GM12878 (cell line): Measurements from ENCODE around the gene ING5.

Source experiments
- POLR2AphosphoS5 ChIP-seq: IDR thresholded peaks from 2 replicates; pipeline ENCODE4 v1.6.1; 2011; ENCODE audit warnings: mild to moderate bottlenecking, low read length, inconsistent platforms
- SMARCA5 ChIP-seq: fragments of 450-650 bp; IDR thresholded peaks from 2 replicates; pipeline ENCODE4 v1.6.1; 2017; ENCODE audit warnings: mild to moderate bottlenecking
- SUZ12 ChIP-seq: fragments of 200-600 bp; sonication (generic); IDR thresholded peaks from one replicate; pipeline ENCODE4 v1.6.1; 2018; ENCODE audit warnings: antibody characterized with exemption, mild to moderate bottlenecking; ENCODE audit not compliant: unreplicated experiment
- TF ChIP-seq, protein P1 (sequence below), 3 experiments: IDR thresholded peaks in 2 of 3; conservative IDR thresholded peaks in 1 of 3; 2 replicates each; pipeline ENCODE4 v1.5.1; 2011; ENCODE audit warnings: low read depth in 3 of 3, low read length in 3 of 3, mild to moderate bottlenecking in 3 of 3, control low read depth in 2 of 3, moderate library complexity in 2 of 3, inconsistent platforms in 1 of 3, mixed read lengths in 1 of 3; ENCODE audit not compliant: control insufficient read depth in 2 of 3, insufficient read depth in 1 of 3; ENCODE audit errors: extremely low read depth in 1 of 3

DNA sequence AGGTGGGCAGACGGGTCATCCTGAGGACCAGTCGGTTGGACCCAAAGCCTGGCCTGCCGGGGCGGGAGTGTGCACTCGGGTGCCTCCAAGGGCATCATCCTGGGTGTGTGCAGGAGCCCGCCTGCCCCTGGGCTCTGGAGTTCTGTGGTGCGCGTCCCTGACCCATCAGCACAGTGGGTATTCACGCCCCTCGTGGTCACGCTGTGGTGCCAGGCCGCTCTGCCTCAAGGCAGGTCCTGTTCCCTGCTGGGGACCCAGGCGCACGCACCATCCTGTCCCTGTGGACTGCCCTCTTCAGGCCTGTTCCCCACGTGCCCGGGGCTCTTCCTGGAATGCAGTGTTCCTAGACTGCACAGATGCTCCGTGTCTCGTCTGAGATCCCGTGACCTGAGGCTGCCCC, 18.3 kb downstream of the ING5 start:
- TF ChIP-seq, protein P1, sequence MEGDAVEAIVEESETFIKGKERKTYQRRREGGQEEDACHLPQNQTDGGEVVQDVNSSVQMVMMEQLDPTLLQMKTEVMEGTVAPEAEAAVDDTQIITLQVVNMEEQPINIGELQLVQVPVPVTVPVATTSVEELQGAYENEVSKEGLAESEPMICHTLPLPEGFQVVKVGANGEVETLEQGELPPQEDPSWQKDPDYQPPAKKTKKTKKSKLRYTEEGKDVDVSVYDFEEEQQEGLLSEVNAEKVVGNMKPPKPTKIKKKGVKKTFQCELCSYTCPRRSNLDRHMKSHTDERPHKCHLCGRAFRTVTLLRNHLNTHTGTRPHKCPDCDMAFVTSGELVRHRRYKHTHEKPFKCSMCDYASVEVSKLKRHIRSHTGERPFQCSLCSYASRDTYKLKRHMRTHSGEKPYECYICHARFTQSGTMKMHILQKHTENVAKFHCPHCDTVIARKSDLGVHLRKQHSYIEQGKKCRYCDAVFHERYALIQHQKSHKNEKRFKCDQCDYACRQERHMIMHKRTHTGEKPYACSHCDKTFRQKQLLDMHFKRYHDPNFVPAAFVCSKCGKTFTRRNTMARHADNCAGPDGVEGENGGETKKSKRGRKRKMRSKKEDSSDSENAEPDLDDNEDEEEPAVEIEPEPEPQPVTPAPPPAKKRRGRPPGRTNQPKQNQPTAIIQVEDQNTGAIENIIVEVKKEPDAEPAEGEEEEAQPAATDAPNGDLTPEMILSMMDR (IDR thresholded peaks at IDR 0.05 in 2 of 3, conservative IDR thresholded peaks at IDR 0.05 in 1 of 3; ENCODE audit: control insufficient read depth in 2 of 3, extremely low read depth in 1 of 3, insufficient read depth in 1 of 3, low read depth in 3 of 3, low read length in 3 of 3), result no peak
- TF ChIP-seq SMARCA5, result no peak
- TF ChIP-seq POLR2AphosphoS5, result no peak
- TF ChIP-seq SUZ12, result no peak
